ENCODE measurements around the gene LY9.

The LY9 gene, protein sequence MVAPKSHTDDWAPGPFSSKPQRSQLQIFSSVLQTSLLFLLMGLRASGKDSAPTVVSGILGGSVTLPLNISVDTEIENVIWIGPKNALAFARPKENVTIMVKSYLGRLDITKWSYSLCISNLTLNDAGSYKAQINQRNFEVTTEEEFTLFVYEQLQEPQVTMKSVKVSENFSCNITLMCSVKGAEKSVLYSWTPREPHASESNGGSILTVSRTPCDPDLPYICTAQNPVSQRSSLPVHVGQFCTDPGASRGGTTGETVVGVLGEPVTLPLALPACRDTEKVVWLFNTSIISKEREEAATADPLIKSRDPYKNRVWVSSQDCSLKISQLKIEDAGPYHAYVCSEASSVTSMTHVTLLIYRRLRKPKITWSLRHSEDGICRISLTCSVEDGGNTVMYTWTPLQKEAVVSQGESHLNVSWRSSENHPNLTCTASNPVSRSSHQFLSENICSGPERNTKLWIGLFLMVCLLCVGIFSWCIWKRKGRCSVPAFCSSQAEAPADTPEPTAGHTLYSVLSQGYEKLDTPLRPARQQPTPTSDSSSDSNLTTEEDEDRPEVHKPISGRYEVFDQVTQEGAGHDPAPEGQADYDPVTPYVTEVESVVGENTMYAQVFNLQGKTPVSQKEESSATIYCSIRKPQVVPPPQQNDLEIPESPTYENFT

GRCh38 chr1:160795951-160796383 is at the start of gene LY9:
TSS of gene LY9 (plus strand) at chr1:160796174. CDS start at chr1:160796188, 14 bp downstream.
- peak; percentile 62 for DNase-seq (ENCODE audit: low read depth)

DNA sequence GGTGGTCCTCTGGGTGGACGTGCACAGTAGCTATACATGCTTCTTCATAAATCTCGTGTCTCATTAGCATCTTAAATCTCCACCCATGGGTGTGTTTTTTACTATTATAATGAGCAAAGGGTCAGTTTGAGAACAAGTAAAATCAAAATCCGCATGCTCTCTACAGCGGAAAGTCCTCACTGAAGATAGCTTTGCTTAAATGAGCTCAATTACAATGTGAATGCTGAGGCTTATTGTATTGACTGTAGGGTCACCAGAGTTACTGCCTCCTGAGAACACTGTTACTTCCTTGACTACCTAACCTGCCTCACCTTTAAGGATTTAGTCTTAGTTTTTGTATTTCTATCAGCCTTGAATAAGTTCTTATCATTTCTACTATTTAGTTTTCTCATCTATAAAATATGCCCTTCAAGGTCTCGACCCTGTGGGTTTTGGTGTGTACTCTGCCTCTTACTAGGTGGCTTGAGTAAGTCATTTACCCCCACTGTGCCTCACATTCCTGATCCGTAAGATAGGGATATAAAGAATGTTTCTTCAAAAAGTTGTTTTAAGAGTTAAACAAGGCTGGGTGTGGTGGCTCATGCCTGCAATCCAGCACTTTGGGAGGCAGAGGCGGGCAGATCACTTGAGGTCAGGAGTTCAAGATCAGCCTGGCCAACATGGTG is 49.0 kb upstream of the LY9 start:
- no peak for DNase-seq (ENCODE audit: low read depth)

DNA sequence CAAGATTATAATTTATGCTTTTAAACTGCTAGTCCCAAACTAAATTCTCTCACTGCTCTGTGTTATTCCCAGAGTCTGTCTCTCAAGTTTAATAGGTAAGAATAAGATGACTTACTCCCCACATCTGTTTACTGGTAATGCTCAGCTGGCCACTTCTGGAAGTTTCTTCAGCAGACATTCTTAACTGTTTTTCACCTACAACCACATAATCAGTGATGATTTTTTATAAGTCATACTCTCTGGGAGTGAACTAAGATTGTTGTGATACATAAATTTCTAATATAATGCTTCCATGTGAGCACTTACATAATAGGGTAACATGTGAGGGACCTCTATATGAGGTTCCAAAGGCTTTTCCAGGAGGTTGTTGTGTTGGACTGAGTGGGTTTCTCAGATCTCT is 48.3 kb upstream of the LY9 start:
- DNase-seq (ENCODE audit: low read depth), result no peak

GRCh38 chr1:160748181-160748877 is 47.6 kb upstream of the LY9 start:
- no peak for DNase-seq (ENCODE audit: low read depth)

DNA sequence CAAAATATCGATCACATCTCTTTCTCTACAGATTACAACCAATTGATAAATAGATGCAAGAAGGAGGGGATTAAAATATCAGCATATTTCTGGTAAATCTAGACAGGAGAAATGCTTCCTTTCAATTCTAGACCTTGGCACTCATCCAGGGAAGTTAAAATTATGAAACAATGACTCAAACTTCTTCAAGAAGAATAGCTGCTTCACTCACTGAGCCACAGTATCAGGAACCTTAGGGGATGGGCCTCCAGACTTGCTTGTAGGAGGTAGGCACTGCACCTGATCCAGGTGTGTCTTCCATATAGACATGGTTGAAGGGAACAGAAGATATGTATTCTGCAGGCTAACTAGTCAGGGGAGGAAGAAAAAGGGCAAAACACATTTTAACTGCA is 47.1 kb upstream of the LY9 start:
- DNase-seq (ENCODE audit: low read depth), result no peak

DNA sequence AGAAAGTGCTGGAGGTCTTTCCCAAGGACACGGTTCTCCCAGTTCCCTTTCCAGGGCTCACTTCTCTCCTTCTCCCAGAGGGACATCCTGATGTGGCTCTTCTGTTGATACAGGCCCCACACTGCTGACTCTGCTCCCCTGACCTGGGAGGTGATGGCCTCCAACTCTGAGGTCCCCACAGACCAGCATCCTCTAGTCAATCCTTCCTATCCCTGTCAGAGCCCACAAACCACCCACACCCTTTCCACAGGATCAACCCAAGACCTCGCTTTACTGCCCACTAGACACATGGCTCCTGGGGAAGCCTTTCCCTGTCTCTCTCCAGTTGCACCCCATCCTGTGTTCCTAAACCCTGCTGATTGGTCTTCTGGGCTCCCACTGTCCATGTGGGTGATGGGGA is 45.4 kb upstream of the LY9 start:
- no peak for DNase-seq (ENCODE audit: low read depth)

DNA sequence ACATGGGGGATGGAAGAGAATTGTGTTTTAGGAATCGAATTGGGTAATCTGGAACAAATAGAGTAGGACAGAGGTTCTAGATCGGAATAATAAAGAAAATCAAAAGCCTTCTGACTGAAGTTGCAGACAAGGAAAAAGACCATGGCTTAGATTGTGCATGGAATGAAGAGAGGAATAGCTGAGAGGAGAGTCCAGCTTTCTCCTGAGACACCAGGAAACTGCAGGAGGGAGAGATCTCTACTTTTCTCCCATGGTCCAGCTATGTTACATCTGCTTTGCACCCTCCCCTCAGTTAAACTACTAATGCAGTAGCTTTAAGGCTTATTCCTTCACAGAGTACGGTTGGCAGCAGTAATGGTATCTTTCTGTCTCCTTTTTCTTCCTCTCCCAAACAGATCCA is 43.6 kb upstream of the LY9 start:
- DNase-seq (ENCODE audit: low read depth), result no peak

GRCh38 chr1:160752924-160753323 is 43.0 kb upstream of the LY9 start:
- DNase-seq (ENCODE audit: low read depth), result no peak

DNA sequence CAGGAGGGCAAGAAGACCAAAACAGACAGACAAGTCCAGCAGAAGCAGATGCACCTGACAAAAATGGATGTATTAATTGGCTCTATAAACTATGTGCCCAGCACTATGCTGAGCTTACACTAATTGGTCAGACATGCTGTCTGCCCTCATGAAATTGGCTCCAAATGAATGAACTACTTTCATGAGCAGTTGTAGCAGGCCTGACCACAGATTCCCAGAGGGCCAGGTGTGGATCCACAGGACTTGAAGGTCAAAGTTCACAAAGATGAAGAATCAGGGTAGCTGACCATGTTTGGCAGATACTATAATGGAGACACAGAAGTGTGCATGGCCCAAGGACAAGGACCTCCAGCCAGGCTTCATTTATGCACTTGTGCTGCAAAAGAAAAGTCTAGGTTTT is 42.4 kb upstream of the LY9 start:
- no peak for DNase-seq (ENCODE audit: low read depth)

GRCh38 chr1:160755461-160755860 is 40.5 kb upstream of the LY9 start:
- DNase-seq (ENCODE audit: low read depth), result no peak

DNA sequence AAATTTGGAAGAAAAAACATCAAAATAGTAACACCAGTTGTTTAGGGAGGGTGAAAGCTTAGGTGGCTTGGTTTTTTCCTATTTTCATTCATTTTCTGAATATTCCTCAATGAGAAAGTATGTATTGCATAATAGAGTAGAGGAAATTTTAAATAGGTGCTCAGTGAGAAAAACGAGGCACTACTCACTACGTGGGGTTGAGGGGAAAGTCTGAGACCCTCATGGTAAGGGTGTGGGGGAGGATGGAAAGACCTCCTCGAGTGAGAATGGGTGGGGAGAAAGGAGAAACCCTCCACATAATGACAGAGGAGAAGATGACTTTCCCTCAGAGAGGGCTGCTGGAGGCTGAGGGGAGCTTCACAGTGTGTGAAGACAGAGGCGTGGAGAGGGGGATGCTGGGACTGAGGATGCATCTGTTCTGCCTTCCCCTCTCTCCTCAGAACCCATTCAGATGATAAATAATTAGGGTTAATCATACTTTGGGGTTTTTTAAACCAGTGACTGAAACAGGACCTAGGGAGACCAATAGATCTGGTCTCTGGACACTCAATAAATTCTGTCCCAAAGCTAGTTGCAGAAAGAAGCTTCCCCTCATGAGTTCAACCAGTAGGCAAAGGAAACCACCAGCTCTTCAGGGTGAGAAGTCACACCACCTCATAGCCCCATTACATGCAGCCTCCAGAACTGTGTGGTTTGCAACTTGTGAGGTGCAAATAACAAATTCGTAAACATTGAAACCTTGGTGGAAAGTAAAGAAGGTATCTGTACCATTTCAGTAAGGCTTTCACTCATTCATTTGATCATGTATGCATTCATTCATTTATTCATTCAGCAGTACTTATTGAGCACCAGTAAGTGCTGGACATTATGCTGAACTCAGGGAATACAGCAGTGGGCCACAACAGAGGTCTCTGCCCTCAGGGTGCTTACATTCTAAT is 39.8 kb upstream of the LY9 start:
- DNase-seq (ENCODE audit: low read depth), result no peak

- no peak for DNase-seq (ENCODE audit: low read depth)
Observed at GRCh38 chr1:160756849-160757201, 39.1 kb upstream of the LY9 start.

- no peak for DNase-seq (ENCODE audit: low read depth)
Observed at GRCh38 chr1:160758521-160758920, 37.5 kb upstream of the LY9 start.

DNA sequence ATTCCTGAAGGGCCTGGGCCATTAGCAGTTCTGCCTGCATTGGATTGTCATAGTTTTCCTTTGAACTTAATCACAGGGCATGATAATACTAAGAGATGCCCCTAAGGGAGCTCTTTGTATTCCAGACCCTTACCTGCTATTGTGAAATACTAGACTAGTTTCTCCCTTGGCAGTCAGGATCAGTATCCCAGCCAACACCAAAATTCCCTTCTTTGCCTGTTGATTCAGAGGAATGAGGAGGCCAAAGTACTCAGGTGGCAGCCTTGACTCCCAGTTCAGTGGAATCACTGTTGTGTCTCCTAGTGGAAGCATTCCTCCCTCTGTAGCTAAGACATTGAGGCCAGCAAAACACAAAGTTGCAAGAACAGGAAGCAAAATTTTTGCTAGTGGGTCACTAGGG is 36.2 kb upstream of the LY9 start:
- DNase-seq (ENCODE audit: low read depth), result no peak

DNA sequence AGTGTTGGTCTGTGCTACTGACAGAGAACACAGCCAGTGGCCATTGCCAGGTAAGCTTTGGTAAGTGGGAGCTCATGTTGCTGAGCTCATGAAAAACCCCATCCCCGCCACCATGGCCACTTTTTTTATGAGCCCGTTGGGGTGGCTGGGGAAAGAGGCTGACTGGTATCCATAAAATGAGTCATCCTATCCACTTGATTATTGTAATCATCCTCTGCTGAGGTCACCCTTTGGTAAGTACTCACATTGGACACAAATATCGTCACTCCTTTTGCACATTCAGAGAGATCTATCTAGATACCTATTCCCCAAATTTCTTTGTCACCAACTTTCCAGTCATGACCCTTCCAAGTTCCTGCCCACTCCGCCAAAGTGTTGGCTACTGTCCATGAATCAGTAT is 34.9 kb upstream of the LY9 start:
- DNase-seq (ENCODE audit: low read depth), result no peak

DNA sequence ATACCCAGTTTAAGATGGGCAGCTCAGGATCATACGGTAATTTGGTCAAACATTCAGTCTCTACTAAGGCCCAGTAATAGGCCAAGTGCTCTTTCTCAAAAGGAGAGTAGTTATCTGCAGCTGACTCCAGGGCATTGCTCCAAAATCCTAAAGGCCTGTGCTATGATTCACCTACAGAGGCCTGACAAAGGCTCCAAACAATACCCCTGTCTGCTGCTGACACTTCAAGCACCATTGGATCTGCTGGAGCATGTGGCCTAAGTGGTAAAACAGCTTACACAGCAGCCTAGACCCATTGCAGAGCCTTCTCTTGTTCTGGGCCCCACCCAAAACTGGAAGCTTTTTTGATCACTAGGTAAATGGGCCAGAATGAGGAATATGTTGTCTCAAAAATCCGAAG is 34.1 kb upstream of the LY9 start:
- no peak for DNase-seq (ENCODE audit: low read depth)

DNA sequence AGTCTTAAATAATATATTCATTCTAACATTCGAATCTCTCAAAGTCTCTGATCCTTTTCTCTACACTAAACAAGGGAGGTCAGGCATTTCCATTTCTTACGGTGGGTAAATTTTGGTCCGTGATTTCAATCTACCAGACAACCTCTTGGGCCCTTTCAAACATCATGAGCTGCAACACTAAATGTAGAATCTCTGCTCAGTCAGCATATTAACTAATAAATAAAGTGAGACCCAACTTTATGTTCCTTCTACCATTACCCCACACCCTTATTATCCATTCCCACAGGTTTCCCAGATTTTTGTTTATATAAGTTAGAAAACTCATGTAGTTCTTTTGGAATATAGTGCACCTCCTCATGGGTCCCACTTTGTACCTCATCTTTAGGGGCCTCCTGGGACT is 32.0 kb upstream of the LY9 start:
- no peak for DNase-seq (ENCODE audit: low read depth)

- DNase-seq (ENCODE audit: low read depth), result no peak
Observed at GRCh38 chr1:160767395-160768294, 28.3 kb upstream of the LY9 start.

DNA sequence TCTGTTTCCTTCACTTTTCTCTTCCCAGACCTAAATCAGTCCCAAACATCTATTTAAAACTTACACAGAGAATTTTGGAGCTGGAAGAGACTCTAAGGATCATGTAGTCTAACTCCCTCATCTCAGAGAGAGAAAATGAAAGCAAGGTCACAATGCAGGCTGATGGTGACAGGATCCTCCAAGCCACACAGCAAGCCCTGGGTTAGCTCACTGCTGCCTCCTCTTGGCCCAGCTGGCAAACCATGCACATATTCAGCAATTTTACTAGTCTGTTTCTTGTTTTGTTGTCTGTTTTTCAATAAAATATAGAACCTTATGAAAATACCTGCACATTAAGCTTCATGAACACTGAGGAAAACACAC is 27.7 kb upstream of the LY9 start:
- DNase-seq (ENCODE audit: low read depth), result peak; percentile 69

GRCh38 chr1:160772331-160772730 is 23.6 kb upstream of the LY9 start:
- DNase-seq (ENCODE audit: low read depth), result no peak

DNA sequence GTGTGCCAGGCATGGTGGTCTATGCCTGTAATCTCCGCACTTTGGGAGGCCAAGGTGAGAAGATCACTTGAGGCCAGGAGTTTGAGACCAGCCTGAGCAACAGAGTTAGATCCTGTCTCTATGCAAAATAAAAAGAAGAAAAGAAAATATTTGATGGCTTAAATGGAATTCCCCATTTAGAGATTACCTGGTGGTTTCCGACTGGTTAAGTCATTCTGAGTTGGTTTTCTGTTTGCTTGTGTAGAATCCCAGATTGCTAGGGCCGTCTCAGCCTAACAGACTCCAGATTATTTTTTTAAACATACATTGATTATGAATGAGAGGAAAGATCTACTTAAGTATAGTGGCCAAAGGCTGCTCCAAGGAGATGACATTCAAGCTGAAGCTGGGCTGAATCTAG is 22.9 kb upstream of the LY9 start:
- no peak for DNase-seq (ENCODE audit: low read depth)
